Esophagus muscularis mucosa (tissue), 4 donors: Measurements from ENCODE around the gene KLF13. TPM values are rescaled to one million over a fixed set of nuclear protein-coding genes. Genes with fewer than 3 reads are reported as not detected.

Experiments
- total RNA-seq, 4 donors: library from RNA; depleted of rRNA; stranded (reverse); fragments of >200 nt; gene quantifications; one replicate each; pipeline versions ENCODE4 v1.1.0 to v1.2.1, GENCODE V29; 2016

The KLF13 gene
- total RNA-seq, 4 donors from 2014 or later: 57.3 to 109 (median 74.2) TPM

Other genes starting within 250 kb of the KLF13 start
- not detected for gene TRPM1, start 225.1 kb upstream of the KLF13 start, total RNA-seq